Head of caudate nucleus (tissue), 42 donors: ENCODE measurements around the gene DRICH1.
"Not testable (repeated sequence)": the region's sequence is repeated elsewhere in the genome, so short reads cannot be mapped to it uniquely, and the experiment has no call there.

ENCODE experiments used
- DNase-seq, 42 donors: peaks; one replicate each; pipeline versions ENCODE4 v3.0.0 to v3.0.0-alpha.2; 2020 to 2021; ENCODE audit warnings: mixed read lengths in 7 of 42
- intact Hi-C: fragments of 100-400 bp; cut with DNase I; formaldehyde crosslinking; loops from one replicate; pipeline ENCODE4 v1.15.0; 2022

The DRICH1 gene

GRCh38 chr22:23632178-23632577 lies at the start of gene DRICH1:
TSS of gene DRICH1 (minus strand) at chr22:23632321. CDS start at chr22:23632023, 298 bp downstream.
- DNase-seq = no peak
- intact Hi-C loops = no loop called here

GRCh38 chr22:23681026-23681809 lies 49.1 kb upstream of the DRICH1 start:
- intact Hi-C loops = no loop called here

GRCh38 chr22:23678133-23678532 lies 46.0 kb upstream of the DRICH1 start:
- intact Hi-C loops = no loop called here
- peak in 1 of 42 donors; percentile 1 for DNase-seq

More at GRCh38 chr22:23681026-23681809, 49.1 kb upstream of the DRICH1 start:
- peak in 3 of 42 donors; percentile 0 to 24 (median 23) for DNase-seq

GRCh38 chr22:23677701-23677995 lies 45.5 kb upstream of the DRICH1 start:
- intact Hi-C loops = no loop called here

GRCh38 chr22:23676841-23677700 lies 45.0 kb upstream of the DRICH1 start:
- DNase-seq = peak in 2 of 42 donors; percentile 2 to 5
- intact Hi-C loops = not testable (repeated sequence)

More at GRCh38 chr22:23677701-23677995, 45.5 kb upstream of the DRICH1 start:
- peak in 1 of 42 donors; percentile 7 for DNase-seq

- intact Hi-C loops = no loop called here
- peak in 7 of 42 donors; percentile 7 to 43 (median 19) for DNase-seq
Measured at GRCh38 chr22:23675502-23676415, 43.6 kb upstream of the DRICH1 start.

GRCh38 chr22:23674886-23675501 lies 42.9 kb upstream of the DRICH1 start:
- intact Hi-C loops = not testable (repeated sequence)
- DNase-seq = peak in 1 of 42 donors; percentile 3

GRCh38 chr22:23673826-23674690 lies 41.9 kb upstream of the DRICH1 start:
- DNase-seq = peak in 35 of 42 donors; percentile 8 to 65 (median 38)
- intact Hi-C loops = no loop called here

- no peak for DNase-seq
- intact Hi-C loops = no loop called here
Measured at GRCh38 chr22:23673050-23673620, 41.0 kb upstream of the DRICH1 start.

- intact Hi-C loops = not testable (repeated sequence)
- peak in 1 of 42 donors; percentile 22 for DNase-seq
Measured at GRCh38 chr22:23672307-23673049, 40.4 kb upstream of the DRICH1 start.

GRCh38 chr22:23671387-23671786 lies 39.3 kb upstream of the DRICH1 start:
- intact Hi-C loops, DNase-seq: not testable (repeated sequence)

- intact Hi-C loops = no loop called here
- peak in 34 of 42 donors; percentile 10 to 76 (median 39) for DNase-seq
Measured at GRCh38 chr22:23670378-23671295, 38.5 kb upstream of the DRICH1 start.

GRCh38 chr22:23660381-23660780 lies 28.3 kb upstream of the DRICH1 start:
- intact Hi-C loops, DNase-seq: not testable (repeated sequence)

GRCh38 chr22:23657727-23658126 lies 25.6 kb upstream of the DRICH1 start:
- intact Hi-C loops = no loop called here
- no peak for DNase-seq

GRCh38 chr22:23655891-23656475 lies 23.9 kb upstream of the DRICH1 start:
- no peak for DNase-seq
- intact Hi-C loops = no loop called here
